Fibroblast of lung (primary cell): ENCODE data around the gene FCN2. TPM values are rescaled to one million over a fixed set of nuclear protein-coding genes. Genes with fewer than 3 reads are reported as not detected.

Experiments used
- DNase-seq, 2 donors: peaks; one replicate each; pipeline versions ENCODE4 v3.0.0 to v3.0.0-alpha.2; 2010; ENCODE audit warnings: low read depth in 2 of 2
- H2AFZ ChIP-seq: 2 replicates; pipeline ENCODE4 v1.5.1; 2012; ENCODE audit warnings: low read length, control low read depth, inconsistent platforms
- H3K27ac ChIP-seq: 2 replicates; pipeline ENCODE4 v1.5.1; 2011; ENCODE audit warnings: low read length, control low read depth; ENCODE audit not compliant: insufficient read depth
- H3K27me3 ChIP-seq: 2 replicates; pipeline ENCODE4 v1.5.1; 2011; ENCODE audit warnings: mild to moderate bottlenecking, low read length; ENCODE audit not compliant: control insufficient read depth, insufficient read depth
- H3K36me3 ChIP-seq: 2 replicates; pipeline ENCODE4 v1.5.1; 2011; ENCODE audit warnings: low read length; ENCODE audit not compliant: control insufficient read depth, insufficient read depth
- H3K4me1 ChIP-seq: 2 replicates; pipeline ENCODE4 v1.5.1; 2011; ENCODE audit warnings: low read length; ENCODE audit not compliant: control insufficient read depth, insufficient read depth; ENCODE audit errors: extremely low read depth
- H3K4me2 ChIP-seq: 2 replicates; pipeline ENCODE4 v1.5.1; 2011; ENCODE audit warnings: low read length, control low read depth; ENCODE audit not compliant: insufficient read depth; ENCODE audit errors: extremely low read depth
- H3K4me3 ChIP-seq, 4 experiments: fragments of 200-600 bp in 1 of 4; sonication (generic) in 1 of 4; replicated peaks in 1 of 4; 2 replicates each; pipeline ENCODE4 v1.5.1; 2011 to 2016; ENCODE audit warnings: low read length in 4 of 4, low read depth in 3 of 4, mild to moderate bottlenecking in 3 of 4, control low read depth in 2 of 4, inconsistent platforms in 1 of 4, mixed read lengths in 1 of 4; ENCODE audit not compliant: insufficient read depth in 1 of 4; ENCODE audit errors: control extremely low read depth in 1 of 4
- H3K79me2 ChIP-seq: 2 replicates; pipeline ENCODE4 v1.5.1; 2012; ENCODE audit warnings: mild to moderate bottlenecking, low read length, inconsistent platforms; ENCODE audit not compliant: control insufficient read depth, insufficient read depth
- H3K9ac ChIP-seq: 2 replicates; pipeline ENCODE4 v1.5.1; 2011; ENCODE audit warnings: mild to moderate bottlenecking, low read length, control low read depth; ENCODE audit not compliant: insufficient read depth
- H3K9me3 ChIP-seq: 2 replicates; pipeline ENCODE4 v1.5.1; 2012; ENCODE audit warnings: low read depth, low read length; ENCODE audit not compliant: control insufficient read depth, insufficient read depth
- H4K20me1 ChIP-seq: 2 replicates; pipeline ENCODE4 v1.5.1; 2011; ENCODE audit warnings: low read length; ENCODE audit not compliant: control insufficient read depth, insufficient read depth; ENCODE audit errors: extremely low read depth
- EZH2 ChIP-seq: IDR thresholded peaks from 2 replicates; pipeline ENCODE4 v1.5.1; 2012; ENCODE audit warnings: low read length, control low read depth, mild to moderate bottlenecking; ENCODE audit errors: missing control alignments
- polyA plus RNA-seq, 2 donors: library from polyadenylated mRNA; depleted of rRNA in 1 of 2; stranded (reverse) in 1 of 2; unstranded in 1 of 2; fragments of >200 nt; gene quantifications; 2 replicates each; pipeline ENCODE4 v1.2.1, GENCODE V29; 2011 to 2012; ENCODE audit warnings: missing spikeins in 1 of 2
- total RNA-seq: library from RNA; depleted of rRNA; stranded (reverse); fragments of >200 nt; gene quantifications from 2 replicates; pipeline ENCODE4 v1.2.1, GENCODE V29; 2014
- TF ChIP-seq, protein P1 (sequence below), 2 donors: IDR thresholded peaks in 1 of 2; conservative IDR thresholded peaks in 1 of 2; 1 replicate in 1 of 2; 2 replicates in 1 of 2; pipeline ENCODE4 v1.5.1; 2011 to 2012; ENCODE audit warnings: low read length in 2 of 2, control low read depth in 1 of 2, inconsistent platforms in 1 of 2, low read depth in 1 of 2, mild to moderate bottlenecking in 1 of 2

Gene FCN2
- total and polyA plus RNA-seq, 2 donors (not counting 1 experiment from before 2014, with no cell fraction given): not detected

- Histone ChIP-seq H2AFZ (no peak overlapping the region), H3K27me3 (peaks cover 3% of the 10 kb centered on the region), H3K4me1 (no peaks in the 10 kb centered on the region), H3K4me3 (no peak overlapping the region), H3K36me3 (no peaks in the 10 kb centered on the region), H3K9me3 (no peaks in the 10 kb centered on the region), H3K4me2 (no peak overlapping the region), H4K20me1 (no peaks in the 10 kb centered on the region), H3K27ac (no peak overlapping the region), H3K79me2 (no peaks in the 10 kb centered on the region), H3K9ac (no peak overlapping the region)
- no peak for DNase-seq
- no peak for TF ChIP-seq EZH2
- TF ChIP-seq, protein P1, sequence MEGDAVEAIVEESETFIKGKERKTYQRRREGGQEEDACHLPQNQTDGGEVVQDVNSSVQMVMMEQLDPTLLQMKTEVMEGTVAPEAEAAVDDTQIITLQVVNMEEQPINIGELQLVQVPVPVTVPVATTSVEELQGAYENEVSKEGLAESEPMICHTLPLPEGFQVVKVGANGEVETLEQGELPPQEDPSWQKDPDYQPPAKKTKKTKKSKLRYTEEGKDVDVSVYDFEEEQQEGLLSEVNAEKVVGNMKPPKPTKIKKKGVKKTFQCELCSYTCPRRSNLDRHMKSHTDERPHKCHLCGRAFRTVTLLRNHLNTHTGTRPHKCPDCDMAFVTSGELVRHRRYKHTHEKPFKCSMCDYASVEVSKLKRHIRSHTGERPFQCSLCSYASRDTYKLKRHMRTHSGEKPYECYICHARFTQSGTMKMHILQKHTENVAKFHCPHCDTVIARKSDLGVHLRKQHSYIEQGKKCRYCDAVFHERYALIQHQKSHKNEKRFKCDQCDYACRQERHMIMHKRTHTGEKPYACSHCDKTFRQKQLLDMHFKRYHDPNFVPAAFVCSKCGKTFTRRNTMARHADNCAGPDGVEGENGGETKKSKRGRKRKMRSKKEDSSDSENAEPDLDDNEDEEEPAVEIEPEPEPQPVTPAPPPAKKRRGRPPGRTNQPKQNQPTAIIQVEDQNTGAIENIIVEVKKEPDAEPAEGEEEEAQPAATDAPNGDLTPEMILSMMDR (conservative IDR thresholded peaks at IDR 0.05 in 1 of 2, IDR thresholded peaks at IDR 0.05 in 1 of 2; ENCODE audit: low read depth in 1 of 2, low read length in 2 of 2): no peak
These were observed 12.5 kb upstream of the FCN2 start for GRCh38 chr9:134867917-134868750.

GRCh38 chr9:134868751-134869553, 11.7 kb upstream of the FCN2 start:
- TF ChIP-seq EZH2: no peak
- TF ChIP-seq, protein P1 (conservative IDR thresholded peaks at IDR 0.05 in 1 of 2, IDR thresholded peaks at IDR 0.05 in 1 of 2; ENCODE audit: low read depth in 1 of 2, low read length in 2 of 2): no peak
- no peak for DNase-seq

DNA sequence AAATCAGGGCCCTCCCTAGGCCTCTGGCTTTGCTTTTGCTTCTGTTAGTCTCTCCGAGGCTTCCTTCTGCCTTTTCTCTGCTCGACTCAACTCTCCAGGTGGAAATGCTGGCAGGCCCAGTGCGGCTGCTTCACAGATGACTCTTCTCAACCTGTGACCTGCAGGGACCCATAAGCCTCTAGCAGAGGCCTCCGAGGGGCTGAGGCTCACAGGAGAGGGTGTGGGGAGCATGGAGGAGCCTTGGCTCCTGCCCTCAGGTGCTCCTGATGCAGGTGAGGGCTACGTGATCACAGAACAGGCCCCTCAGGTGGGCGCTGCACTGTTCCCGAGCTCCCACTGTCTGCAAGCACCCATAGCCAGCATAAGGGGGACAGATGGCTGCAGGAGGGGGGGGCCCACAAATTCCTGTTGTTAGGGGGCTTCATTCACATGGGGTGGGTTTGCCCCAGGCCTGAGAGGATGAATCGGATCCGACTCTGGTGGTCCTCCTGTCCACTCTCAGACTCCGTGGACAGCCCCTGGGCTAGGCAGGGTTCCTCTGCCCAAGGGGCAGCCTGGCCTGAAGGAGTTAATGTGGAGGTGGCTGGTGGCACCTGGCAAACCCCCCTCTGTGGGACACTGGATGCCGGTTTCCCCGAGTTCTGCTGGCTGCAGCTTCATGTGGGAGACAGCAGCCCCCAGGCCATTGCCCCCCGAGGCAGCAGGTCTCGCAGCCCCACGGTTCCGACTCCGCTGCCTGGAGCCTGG, 10.9 kb upstream of the FCN2 start:
- Histone ChIP-seq H3K36me3 (no peaks in the 10 kb centered on the region), H3K79me2 (no peaks in the 10 kb centered on the region), H3K9me3 (no peaks in the 10 kb centered on the region), H3K27ac (no peak overlapping the region), H2AFZ (no peak overlapping the region), H3K27me3 (peaks cover 3% of the 10 kb centered on the region), H3K4me2 (no peak overlapping the region), H3K4me1 (no peaks in the 10 kb centered on the region), H3K4me3 (no peak overlapping the region), H4K20me1 (no peaks in the 10 kb centered on the region), H3K9ac (no peak overlapping the region)
- TF ChIP-seq, protein P1 (conservative IDR thresholded peaks at IDR 0.05 in 1 of 2, IDR thresholded peaks at IDR 0.05 in 1 of 2; ENCODE audit: low read depth in 1 of 2, low read length in 2 of 2): no peak
- TF ChIP-seq EZH2: no peak
- no peak for DNase-seq

More at GRCh38 chr9:134868751-134869553, 11.7 kb upstream of the FCN2 start:
- no peaks in the 10 kb centered on the region for H3K9me3 ChIP-seq
- H3K27me3 ChIP-seq: peaks cover 3% of the 10 kb centered on the region
- no peak overlapping the region for H3K9ac ChIP-seq
- H3K4me1 ChIP-seq: no peaks in the 10 kb centered on the region
- no peaks in the 10 kb centered on the region for H3K79me2 ChIP-seq
- H3K36me3 ChIP-seq: no peaks in the 10 kb centered on the region
- H2AFZ ChIP-seq: no peak overlapping the region
- no peaks in the 10 kb centered on the region for H4K20me1 ChIP-seq
- no peak overlapping the region for H3K4me2 ChIP-seq
- no peak overlapping the region for H3K27ac ChIP-seq
- H3K4me3 ChIP-seq: no peak overlapping the region
